ENCODE results near the gene CD19. TPM values are rescaled to one million over a fixed set of nuclear protein-coding genes. Genes with fewer than 3 reads are reported as not detected.

The CD19 gene
- total RNA-seq, 1 donor from 2014 or later = not detected

DNA sequence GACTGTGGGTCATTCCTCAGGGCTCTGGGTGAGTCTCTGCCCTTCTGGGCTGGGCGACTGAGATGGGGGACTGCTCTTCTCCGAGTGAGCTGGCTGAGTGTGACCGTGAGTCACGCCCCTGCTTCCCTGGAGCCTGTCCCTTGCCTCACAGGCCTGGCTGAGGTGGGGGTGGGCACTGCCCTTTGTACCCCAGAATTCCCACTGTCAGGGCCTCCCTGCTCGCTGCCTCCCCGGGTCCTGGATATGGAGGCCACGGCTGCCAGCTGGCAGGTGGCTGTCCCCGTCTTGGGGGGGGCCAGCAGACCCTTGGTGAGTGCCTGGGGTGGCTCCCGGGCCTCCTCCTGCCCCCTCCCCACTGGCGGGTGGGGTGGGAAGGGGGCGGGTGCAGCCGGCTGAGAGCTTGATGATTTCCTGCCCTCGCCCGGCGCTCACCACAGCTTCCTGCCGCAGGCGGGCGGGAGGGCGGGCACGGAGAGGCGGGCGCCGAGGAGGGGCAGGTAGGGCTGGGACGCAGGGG, 52.9 kb downstream of the CD19 start, which contains the start of gene LAT:
Gene LAT, plus strand, starts transcription at position 434 of the 517 bp plus-strand sequence. CDS start 366 bp downstream, outside the sequence.
- peak; percentile 93 for DNase-seq
- Mint-ChIP-seq H3K27me3 (no peaks in the 10 kb centered on the region), H3K36me3 (ENCODE audit: low read depth) (peaks cover 74% of the 10 kb centered on the region), H3K27ac (peak within 1 kb of the TSS; percentile 99), H3K4me1 (peaks cover 35% of the 10 kb centered on the region), H3K9me3 (peaks cover 11% of the 10 kb centered on the region), H3K4me3 (peak within 1 kb of the TSS; percentile 100)
- intact Hi-C loops (cut with micrococcal nuclease) = loop anchor here (1.0 kb wide), 1 partner anchor 10 kb away; the partner anchor contains the start of gene SPNS1

DNA sequence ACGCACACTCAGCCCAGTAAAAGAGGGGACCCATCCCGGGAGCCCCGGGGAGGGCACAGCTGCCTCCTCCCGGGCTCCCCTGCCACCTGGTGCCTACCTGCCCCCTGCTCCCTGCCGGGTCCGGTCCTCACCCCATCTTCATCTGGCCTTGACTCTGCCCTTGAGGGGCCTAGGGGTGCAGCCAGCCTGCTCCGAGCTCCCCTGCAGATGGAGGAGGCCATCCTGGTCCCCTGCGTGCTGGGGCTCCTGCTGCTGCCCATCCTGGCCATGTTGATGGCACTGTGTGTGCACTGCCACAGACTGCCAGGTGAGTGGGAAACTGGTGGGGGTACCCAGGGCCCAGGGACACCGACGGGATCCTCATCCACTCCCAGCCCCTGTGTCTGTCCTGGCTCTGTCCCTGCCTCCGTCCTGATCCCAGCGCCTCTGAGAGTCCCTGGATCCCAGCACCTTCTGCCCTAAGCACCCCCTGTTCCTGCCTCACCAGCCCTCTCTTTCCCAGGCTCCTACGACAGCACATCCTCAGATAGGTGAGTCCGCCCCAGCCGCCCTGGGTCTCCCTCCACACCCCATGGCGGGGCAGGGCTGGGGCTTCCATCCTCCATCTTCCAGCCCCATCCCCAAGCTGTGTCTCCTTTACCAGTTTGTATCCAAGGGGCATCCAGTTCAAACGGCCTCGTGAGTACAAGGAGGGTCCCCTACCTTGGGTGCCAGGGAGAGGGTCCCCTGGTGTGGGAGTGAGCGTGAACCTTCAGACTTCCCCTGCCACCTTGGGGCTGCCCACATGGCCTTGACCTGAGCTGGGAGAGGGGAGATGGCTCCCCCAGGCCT, 53.7 kb downstream of the CD19 start:
- no peaks in the 10 kb centered on the region for H3K27me3 Mint-ChIP-seq
- H3K36me3 Mint-ChIP-seq (ENCODE audit: low read depth) = peaks cover 80% of the 10 kb centered on the region
- H3K4me3 Mint-ChIP-seq = peak overlapping the region; percentile 100
- intact Hi-C loops (cut with micrococcal nuclease) = no loop called here
- peaks cover 42% of the 10 kb centered on the region for H3K4me1 Mint-ChIP-seq
- DNase-seq = peak; percentile 71
- peaks cover 11% of the 10 kb centered on the region for H3K9me3 Mint-ChIP-seq
- H3K27ac Mint-ChIP-seq = peak overlapping the region; percentile 99

DNA sequence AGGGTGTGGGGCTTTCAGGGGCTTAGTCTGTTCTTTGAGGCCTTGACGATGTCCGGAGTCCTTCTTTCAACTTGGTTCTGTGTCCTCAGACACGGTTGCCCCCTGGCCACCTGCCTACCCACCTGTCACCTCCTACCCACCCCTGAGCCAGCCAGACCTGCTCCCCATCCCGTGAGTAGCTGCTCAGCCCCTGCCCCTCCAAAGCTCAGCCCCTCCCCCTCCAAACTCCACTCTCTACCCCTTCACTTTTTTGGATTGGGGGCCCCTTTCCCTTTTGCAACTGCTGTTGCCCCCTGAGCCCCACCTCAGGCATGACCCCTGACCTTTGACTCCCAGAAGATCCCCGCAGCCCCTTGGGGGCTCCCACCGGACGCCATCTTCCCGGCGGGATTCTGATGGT, 54.3 kb downstream of the CD19 start:
- Mint-ChIP-seq H3K4me1 (peaks cover 48% of the 10 kb centered on the region), H3K27me3 (no peaks in the 10 kb centered on the region), H3K27ac (peak overlapping the region; percentile 99), H3K9me3 (peaks cover 11% of the 10 kb centered on the region), H3K4me3 (peak overlapping the region; percentile 100), H3K36me3 (ENCODE audit: low read depth) (peaks cover 82% of the 10 kb centered on the region)
- DNase-seq = no peak
- intact Hi-C loops (cut with micrococcal nuclease) = no loop called here

- Mint-ChIP-seq H3K9me3 (peaks cover 11% of the 10 kb centered on the region), H3K36me3 (ENCODE audit: low read depth) (peaks cover 80% of the 10 kb centered on the region), H3K27ac (peak overlapping the region; percentile 99), H3K4me3 (peak overlapping the region; percentile 100), H3K4me1 (peaks cover 48% of the 10 kb centered on the region), H3K27me3 (no peaks in the 10 kb centered on the region)
- intact Hi-C loops (cut with micrococcal nuclease) = no loop called here
- DNase-seq = peak; percentile 68
Measured at GRCh38 chr16:28986492-28986891, 54.7 kb downstream of the CD19 start.

GRCh38 chr16:28987170-28987853, 55.5 kb downstream of the CD19 start:
- H3K27ac Mint-ChIP-seq = peak overlapping the region; percentile 92
- intact Hi-C loops (cut with micrococcal nuclease) = no loop called here
- H3K9me3 Mint-ChIP-seq = peaks cover 7% of the 10 kb centered on the region

More at GRCh38 chr16:28987170-28987853, 55.5 kb downstream of the CD19 start:
- H3K36me3 Mint-ChIP-seq (ENCODE audit: low read depth) = peaks cover 76% of the 10 kb centered on the region
- H3K4me1 Mint-ChIP-seq = peaks cover 51% of the 10 kb centered on the region
- no peaks in the 10 kb centered on the region for H3K27me3 Mint-ChIP-seq
- no peak for DNase-seq
- peak overlapping the region; percentile 100 for H3K4me3 Mint-ChIP-seq

Other genes with a start within 250 kb of the CD19 start
- 1,266 and 1,275 TPM in 2 replicates for gene EIF3C, start 220.5 kb upstream of the CD19 start, total RNA-seq
- gene NPIPB9, start 180.2 kb upstream of the CD19 start, total RNA-seq = 3.1 and 3.6 TPM in 2 replicates
- 299 and 321 TPM in 2 replicates for gene ATXN2L, start 109.0 kb upstream of the CD19 start, total RNA-seq
- 276 and 279 TPM in 2 replicates for gene TUFM, start 85.6 kb upstream of the CD19 start, total RNA-seq
- 49.7 and 51.7 TPM in 2 replicates for gene SH2B1, start 68.1 kb upstream of the CD19 start, total RNA-seq
- gene ATP2A1, start 53.5 kb upstream of the CD19 start, total RNA-seq = 1.8 and 2.4 TPM in 2 replicates
- gene RABEP2, start 6.7 kb upstream of the CD19 start, total RNA-seq = 20.5 and 23.7 TPM in 2 replicates
- 108 and 112 TPM in 2 replicates for gene NFATC2IP, start 19.0 kb downstream of the CD19 start, total RNA-seq
- 21.2 and 23.1 TPM in 2 replicates for gene SPNS1, start 42.8 kb downstream of the CD19 start, total RNA-seq
- 228 and 238 TPM in 2 replicates for gene LAT, start 53.1 kb downstream of the CD19 start, total RNA-seq